ENCODE data around the gene TOM1L2.

GRCh38 chr17:17946093-17946492 lies 26.1 kb downstream of the TOM1L2 start:
- TF ChIP-seq POLR2AphosphoS5 (IDR thresholded peaks at IDR 0.05; ENCODE audit: low read depth) (no peak), CTCF (IDR thresholded peaks at IDR 0.05; ENCODE audit: insufficient read depth, low read length) (no peak)
